ES-I3 (cell line): ENCODE measurements around the gene NEDD9.

Experiments
- H3K36me3 ChIP-seq: 2 replicates; pipeline ENCODE4 v1.6.1; 2013; ENCODE audit warnings: mild to moderate bottlenecking, low read length, control low read depth, moderate library complexity; ENCODE audit not compliant: insufficient read depth
- H3K4me1 ChIP-seq: 2 replicates; pipeline ENCODE4 v1.6.1; 2013; ENCODE audit warnings: mild to moderate bottlenecking, control low read depth, low read length; ENCODE audit not compliant: insufficient read depth
- H3K9ac ChIP-seq: 2 replicates; pipeline ENCODE4 v1.6.1; 2013; ENCODE audit warnings: low read depth, mild to moderate bottlenecking, low read length, moderate library complexity
- H3K9me3 ChIP-seq: 2 replicates; pipeline ENCODE4 v1.6.1; 2013; ENCODE audit warnings: mild to moderate bottlenecking, low read length, moderate library complexity; ENCODE audit not compliant: control insufficient read depth, insufficient read depth

Gene NEDD9

DNA sequence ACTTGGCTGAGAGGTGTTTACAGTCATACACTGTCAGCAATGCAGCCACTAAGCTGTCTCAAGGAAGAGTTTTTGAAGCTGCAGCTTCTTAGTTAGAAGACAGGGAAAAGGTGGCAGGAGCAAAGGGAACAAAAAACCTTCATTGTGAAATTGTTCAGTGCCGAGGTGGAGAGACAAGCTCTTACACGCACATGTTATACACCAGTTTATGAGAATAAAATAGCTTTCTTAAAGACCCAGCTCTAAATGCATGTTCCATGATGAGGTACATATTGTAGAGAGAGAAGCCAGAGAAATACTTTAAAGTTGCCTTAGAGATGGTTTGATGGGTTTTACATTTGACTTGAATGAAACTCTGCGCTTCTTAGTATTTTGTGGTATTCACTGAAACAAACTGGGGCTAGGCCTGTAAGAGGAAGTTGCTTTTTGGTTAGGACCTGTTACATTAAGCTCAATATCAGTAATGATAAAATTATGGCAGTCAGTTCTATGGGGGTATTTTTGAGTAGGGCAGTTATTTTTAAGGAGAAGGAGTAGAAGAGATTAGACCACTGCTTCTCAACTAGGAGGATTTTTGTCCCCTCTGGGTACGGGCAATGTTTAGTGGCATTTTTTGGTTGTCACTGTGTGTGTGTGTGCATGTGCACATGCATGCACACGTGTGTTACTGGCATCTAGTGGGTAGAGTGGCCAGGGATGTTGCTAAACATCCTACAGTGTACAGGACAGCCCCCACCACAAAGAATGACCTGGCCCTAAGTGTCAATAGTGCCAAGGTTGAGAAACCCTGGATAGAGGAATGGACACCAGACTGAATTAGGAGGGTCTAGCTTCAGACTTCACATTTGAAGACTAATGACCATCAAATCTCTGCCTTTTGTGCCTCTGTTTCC is 9.8 kb downstream of the NEDD9 start:
- no peaks in the 10 kb centered on the region for H3K36me3 ChIP-seq
- no peak overlapping the region for H3K9ac ChIP-seq
- no peaks in the 10 kb centered on the region for H3K9me3 ChIP-seq
- H3K4me1 ChIP-seq, result peaks cover 2% of the 10 kb centered on the region; the same call in 1 of the 2 replicates

DNA sequence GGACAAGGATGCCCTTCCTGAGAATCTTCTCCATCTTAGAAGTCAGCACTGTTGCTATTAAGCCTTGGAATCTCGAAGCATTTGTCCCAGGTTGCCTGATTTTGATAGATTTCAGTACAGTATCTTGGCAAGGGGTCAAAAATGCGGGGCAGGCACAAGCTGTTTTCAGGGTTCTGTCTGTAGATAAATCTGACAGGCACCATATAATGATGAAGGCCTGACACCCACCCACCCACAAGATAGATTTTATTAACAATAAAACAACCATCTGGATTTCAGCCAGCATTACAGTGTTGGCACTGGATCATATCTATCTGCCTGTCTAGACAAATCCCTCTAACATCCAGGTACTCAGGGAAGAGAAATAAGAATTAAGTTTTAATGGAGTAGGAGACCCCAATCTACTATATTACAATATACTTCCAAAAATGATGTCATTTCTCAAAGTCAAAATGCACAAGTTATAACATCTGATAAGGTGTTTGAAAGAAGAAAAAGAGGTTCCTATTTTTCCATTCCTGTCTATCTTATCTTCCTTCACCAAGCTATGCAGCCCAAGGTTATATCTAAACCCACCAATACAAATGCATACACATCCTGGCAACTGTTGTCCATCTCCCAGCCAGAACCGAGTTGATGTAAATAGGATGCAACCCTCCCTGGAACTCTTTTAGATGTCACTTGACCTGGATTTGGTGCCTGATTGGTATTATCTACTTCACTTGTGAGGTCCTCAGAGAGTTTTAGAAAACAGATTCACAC is 10.7 kb downstream of the NEDD9 start:
- H3K9ac ChIP-seq, result no peak overlapping the region
- H3K36me3 ChIP-seq, result no peaks in the 10 kb centered on the region
- no peaks in the 10 kb centered on the region for H3K9me3 ChIP-seq
- H3K4me1 ChIP-seq, result peaks cover 2% of the 10 kb centered on the region; the same call in 1 of the 2 replicates

GRCh38 chr6:11219400-11219834 is 13.1 kb downstream of the NEDD9 start:
- Histone ChIP-seq H3K9me3 (no peaks in the 10 kb centered on the region), H3K36me3 (no peaks in the 10 kb centered on the region), H3K9ac (no peak overlapping the region), H3K4me1 (peaks cover 2% of the 10 kb centered on the region; the same call in 1 of the 2 replicates)

DNA sequence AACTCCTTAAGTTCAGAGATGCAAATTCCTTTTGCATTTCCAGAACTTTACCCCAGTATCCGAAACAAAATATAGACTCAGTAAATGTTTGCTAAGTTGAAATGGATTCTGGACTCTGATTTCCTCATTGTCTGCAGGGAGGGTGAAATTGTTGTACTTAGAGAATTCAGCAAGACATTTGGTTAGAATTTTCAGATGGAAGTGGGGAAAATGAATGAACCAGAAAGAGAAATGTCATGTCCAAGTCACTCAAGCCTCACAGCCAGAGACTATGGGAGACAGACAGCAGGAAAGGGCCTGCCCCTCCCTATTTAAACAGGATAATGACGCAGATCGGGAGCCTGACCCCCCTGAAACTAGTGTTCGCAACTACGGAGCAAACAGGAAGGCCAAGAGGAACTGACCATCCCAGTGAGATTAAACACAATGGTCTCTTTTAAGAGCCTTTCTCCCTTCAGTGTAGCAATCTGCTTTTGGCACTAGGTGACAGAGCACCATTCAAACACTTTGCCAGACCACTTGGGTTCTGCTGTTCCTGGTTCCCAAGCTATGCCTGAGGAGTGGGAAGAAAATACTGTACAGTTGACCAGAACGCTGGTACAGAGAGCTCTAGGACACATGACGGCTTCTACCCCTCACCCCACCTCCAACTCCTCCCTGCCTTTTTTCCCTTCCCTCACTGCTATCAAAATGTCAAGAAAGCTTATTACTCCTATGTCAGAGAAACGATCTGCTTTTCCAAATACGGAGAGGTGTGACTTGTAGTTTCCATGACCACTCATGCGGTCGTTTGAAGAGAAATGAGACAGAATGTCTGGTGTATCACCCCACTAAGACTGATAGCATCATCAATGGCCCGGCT is 13.7 kb downstream of the NEDD9 start:
- Histone ChIP-seq H3K4me1 (peaks cover 2% of the 10 kb centered on the region; the same call in 1 of the 2 replicates), H3K9me3 (no peaks in the 10 kb centered on the region), H3K36me3 (no peaks in the 10 kb centered on the region), H3K9ac (no peak overlapping the region)

DNA sequence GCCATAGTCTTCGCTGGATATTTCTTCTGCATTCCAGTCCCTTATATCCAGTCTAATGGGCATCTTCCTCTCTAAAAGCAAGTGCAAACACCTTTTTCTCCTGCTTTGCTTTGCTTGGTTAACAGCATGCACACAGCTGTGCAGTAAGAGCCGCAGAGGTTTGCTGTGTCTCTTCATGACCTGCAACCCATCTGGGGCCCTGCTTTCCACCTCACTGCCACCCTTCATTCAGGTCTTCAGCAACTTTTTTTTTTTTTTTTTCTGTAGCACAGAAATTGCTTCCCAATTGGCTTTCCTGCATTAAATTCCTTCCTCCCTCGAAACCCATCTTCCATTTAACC is 14.4 kb downstream of the NEDD9 start:
- Histone ChIP-seq H3K9me3 (no peaks in the 10 kb centered on the region), H3K36me3 (no peaks in the 10 kb centered on the region), H3K4me1 (peaks cover 2% of the 10 kb centered on the region; the same call in 1 of the 2 replicates), H3K9ac (no peak overlapping the region)

- Histone ChIP-seq H3K9ac (no peak overlapping the region), H3K36me3 (no peaks in the 10 kb centered on the region), H3K4me1 (peaks cover 2% of the 10 kb centered on the region; the same call in 1 of the 2 replicates), H3K9me3 (no peaks in the 10 kb centered on the region)
Measured at GRCh38 chr6:11217360-11218101, 14.9 kb downstream of the NEDD9 start.

- Histone ChIP-seq H3K4me1 (peaks cover 7% of the 10 kb centered on the region; the same call in 1 of the 2 replicates), H3K36me3 (no peaks in the 10 kb centered on the region), H3K9ac (no peak overlapping the region)
Measured at GRCh38 chr6:11215773-11216172, 16.7 kb downstream of the NEDD9 start.

DNA sequence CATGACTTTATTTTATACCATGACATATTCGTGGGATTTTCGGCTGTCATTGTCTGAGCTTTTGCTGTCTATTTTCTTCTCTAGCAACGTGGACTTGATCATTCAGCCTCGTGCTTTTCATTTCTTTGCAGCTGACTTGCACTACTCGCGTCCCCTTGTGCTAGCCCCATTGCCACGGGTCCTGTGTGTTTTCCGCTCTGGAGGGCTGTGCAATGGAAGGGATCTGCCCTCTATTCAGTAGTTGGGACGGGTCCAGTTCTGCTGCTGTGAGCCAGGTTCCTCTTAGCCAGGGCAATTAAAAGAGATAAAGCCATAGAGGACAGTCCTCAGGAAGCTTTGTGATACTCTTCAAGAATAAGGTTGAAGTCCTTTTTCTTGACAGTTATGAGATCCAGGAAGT is 17.6 kb downstream of the NEDD9 start:
- Histone ChIP-seq H3K9ac (no peak overlapping the region), H3K4me1 (peaks cover 12% of the 10 kb centered on the region), H3K9me3 (no peaks in the 10 kb centered on the region), H3K36me3 (no peaks in the 10 kb centered on the region)

More at GRCh38 chr6:11215773-11216172, 16.7 kb downstream of the NEDD9 start:
- H3K9me3 ChIP-seq, result no peaks in the 10 kb centered on the region

- H3K9ac ChIP-seq, result no peak overlapping the region
- peaks cover 18% of the 10 kb centered on the region for H3K4me1 ChIP-seq
- no peaks in the 10 kb centered on the region for H3K9me3 ChIP-seq
- no peaks in the 10 kb centered on the region for H3K36me3 ChIP-seq
Measured at GRCh38 chr6:11214084-11214833, 18.2 kb downstream of the NEDD9 start.

- Histone ChIP-seq H3K9me3 (no peaks in the 10 kb centered on the region), H3K4me1 (peaks cover 19% of the 10 kb centered on the region), H3K9ac (no peak overlapping the region), H3K36me3 (no peaks in the 10 kb centered on the region)
Measured at GRCh38 chr6:11213422-11214021, 18.9 kb downstream of the NEDD9 start.

- no peak overlapping the region for H3K9ac ChIP-seq
- H3K36me3 ChIP-seq, result no peaks in the 10 kb centered on the region
- peaks cover 23% of the 10 kb centered on the region for H3K4me1 ChIP-seq
- no peaks in the 10 kb centered on the region for H3K9me3 ChIP-seq
Measured at GRCh38 chr6:11212664-11213063, 19.8 kb downstream of the NEDD9 start.

DNA sequence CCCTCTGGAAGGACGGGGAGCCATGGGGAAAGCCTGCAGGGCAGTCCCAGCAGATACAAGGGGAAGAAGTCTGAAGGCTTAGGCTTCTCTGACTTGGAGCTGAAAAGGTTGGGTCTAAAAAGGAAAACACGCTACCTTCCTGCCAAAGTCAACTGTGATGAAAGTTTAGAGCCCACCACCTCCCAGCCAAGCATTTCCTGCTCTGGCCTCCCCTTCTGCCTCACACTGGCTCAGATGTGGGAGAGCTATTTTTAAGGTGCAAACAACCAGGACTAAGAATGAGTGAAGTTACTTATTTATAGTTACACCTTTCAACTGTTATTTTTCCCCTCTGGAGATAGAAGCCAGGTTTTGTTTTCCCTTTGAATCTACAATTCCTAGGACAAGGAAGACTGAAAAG is 21.2 kb downstream of the NEDD9 start:
- Histone ChIP-seq H3K36me3 (no peaks in the 10 kb centered on the region), H3K9me3 (no peaks in the 10 kb centered on the region), H3K9ac (no peak overlapping the region), H3K4me1 (peaks cover 23% of the 10 kb centered on the region)
